Measurements from ENCODE around the gene CFAP97D2. TPM values are rescaled to one million over a fixed set of nuclear protein-coding genes. Genes with fewer than 3 reads are reported as not detected.

Gene CFAP97D2
- polyA plus RNA-seq, 1 donor (not counting 4 experiments of a cell fraction or from before 2014, with no cell fraction given), result not detected

DNA sequence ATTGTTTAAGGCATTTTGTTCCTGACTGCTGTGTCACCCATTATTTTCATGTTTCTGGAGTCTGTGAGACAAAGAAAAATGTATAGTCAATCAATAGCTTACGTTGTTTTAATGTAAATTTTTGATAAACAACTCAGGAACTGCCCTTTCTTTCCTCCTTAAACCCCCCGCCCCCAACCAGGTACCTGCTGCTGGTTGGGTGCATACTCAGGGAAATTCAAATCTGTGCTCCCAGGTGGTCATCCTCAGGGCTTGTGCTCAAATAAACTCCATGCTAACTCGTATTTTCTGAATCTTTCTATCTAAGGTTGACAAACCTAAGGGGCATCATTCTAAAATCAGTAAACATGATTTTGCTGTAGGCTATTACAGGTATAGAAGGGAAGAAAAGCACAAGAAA is 51.5 kb downstream of the CFAP97D2 start:
- H3K4me3 ChIP-seq (ENCODE audit: control insufficient read depth in 2 of 3, extremely low read depth in 1 of 3, insufficient read depth in 2 of 3, low read depth in 1 of 3, low read length in 3 of 3), result no peak overlapping the region
- peaks cover 14% of the 10 kb centered on the region for H3K27me3 ChIP-seq (ENCODE audit: control insufficient read depth, extremely low read depth, insufficient read depth, low read length)
- no peaks in the 10 kb centered on the region for H3K36me3 ChIP-seq (ENCODE audit: control insufficient read depth in 2 of 2, extremely low read depth in 1 of 2, insufficient read depth in 2 of 2, low read length in 2 of 2)
- peaks cover 3% of the 10 kb centered on the region for H3K4me1 ChIP-seq (ENCODE audit: control insufficient read depth, extremely low read depth, insufficient read depth, low read length)
- no peaks in the 10 kb centered on the region for H3K9me3 ChIP-seq (ENCODE audit: control insufficient read depth, low read depth, low read length)
- no peak overlapping the region for H2AFZ ChIP-seq (ENCODE audit: control insufficient read depth, low read length)
- peaks cover 8% of the 10 kb centered on the region for H3K79me2 ChIP-seq (ENCODE audit: control insufficient read depth, insufficient read depth, low read length)
- DNase-seq (ENCODE audit: low read depth, low spot score), result no peak
- no peak overlapping the region for H3K27ac ChIP-seq (ENCODE audit: control insufficient read depth, insufficient read depth, low read length)
- no peak for TF ChIP-seq EZH2 (IDR thresholded peaks at IDR 0.05; ENCODE audit: low read length)
- TF ChIP-seq, protein P1, sequence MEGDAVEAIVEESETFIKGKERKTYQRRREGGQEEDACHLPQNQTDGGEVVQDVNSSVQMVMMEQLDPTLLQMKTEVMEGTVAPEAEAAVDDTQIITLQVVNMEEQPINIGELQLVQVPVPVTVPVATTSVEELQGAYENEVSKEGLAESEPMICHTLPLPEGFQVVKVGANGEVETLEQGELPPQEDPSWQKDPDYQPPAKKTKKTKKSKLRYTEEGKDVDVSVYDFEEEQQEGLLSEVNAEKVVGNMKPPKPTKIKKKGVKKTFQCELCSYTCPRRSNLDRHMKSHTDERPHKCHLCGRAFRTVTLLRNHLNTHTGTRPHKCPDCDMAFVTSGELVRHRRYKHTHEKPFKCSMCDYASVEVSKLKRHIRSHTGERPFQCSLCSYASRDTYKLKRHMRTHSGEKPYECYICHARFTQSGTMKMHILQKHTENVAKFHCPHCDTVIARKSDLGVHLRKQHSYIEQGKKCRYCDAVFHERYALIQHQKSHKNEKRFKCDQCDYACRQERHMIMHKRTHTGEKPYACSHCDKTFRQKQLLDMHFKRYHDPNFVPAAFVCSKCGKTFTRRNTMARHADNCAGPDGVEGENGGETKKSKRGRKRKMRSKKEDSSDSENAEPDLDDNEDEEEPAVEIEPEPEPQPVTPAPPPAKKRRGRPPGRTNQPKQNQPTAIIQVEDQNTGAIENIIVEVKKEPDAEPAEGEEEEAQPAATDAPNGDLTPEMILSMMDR (optimal IDR thresholded peaks at IDR 0.05 in 1 of 3, IDR thresholded peaks at IDR 0.05 in 1 of 3, conservative IDR thresholded peaks at IDR 0.05 in 1 of 3; ENCODE audit: extremely low read depth in 1 of 3, insufficient read depth in 2 of 3, low read length in 3 of 3), result no peak
- H3K9ac ChIP-seq (ENCODE audit: control insufficient read depth, extremely low read depth, insufficient read depth, low read length), result no peak overlapping the region
- no peak overlapping the region for H3K4me2 ChIP-seq (ENCODE audit: control insufficient read depth, extremely low read depth, insufficient read depth, low read depth, low read length)
- FAIRE-seq, result no peak
- dilution Hi-C loops (cut with MboI; ENCODE audit: extremely low pct_ligation_motif_present, low sequenced_read_pairs), result no loop called here
- no peaks in the 10 kb centered on the region for H3K9me1 ChIP-seq (ENCODE audit: control insufficient read depth, extremely low read depth, insufficient read depth, low read length)
- no peaks in the 10 kb centered on the region for H4K20me1 ChIP-seq (ENCODE audit: control insufficient read depth, extremely low read depth, insufficient read depth, low read length)

DNA sequence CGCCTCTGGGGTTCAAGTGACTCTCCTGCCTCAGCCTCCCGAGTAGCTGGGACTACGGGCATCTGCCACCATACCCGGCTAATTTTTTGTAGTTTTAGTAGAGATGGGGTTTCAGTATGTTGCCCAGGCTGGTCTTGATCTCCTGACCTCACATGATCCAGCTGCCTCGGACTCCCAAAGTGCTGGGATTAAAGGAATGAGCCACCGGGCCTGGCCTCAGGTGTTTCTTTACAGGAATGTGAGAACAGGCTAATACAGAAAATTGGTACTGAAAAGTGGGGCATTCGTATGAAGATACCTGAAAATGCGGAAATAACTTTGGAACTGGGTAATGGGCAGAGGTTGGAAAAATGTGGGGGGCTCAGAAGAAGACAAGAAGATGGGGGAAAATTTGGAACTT is 52.8 kb downstream of the CFAP97D2 start:
- Histone ChIP-seq H4K20me1 (ENCODE audit: control insufficient read depth, extremely low read depth, insufficient read depth, low read length) (no peaks in the 10 kb centered on the region), H3K9me1 (ENCODE audit: control insufficient read depth, extremely low read depth, insufficient read depth, low read length) (no peaks in the 10 kb centered on the region), H3K27me3 (ENCODE audit: control insufficient read depth, extremely low read depth, insufficient read depth, low read length) (peaks cover 14% of the 10 kb centered on the region), H3K36me3 (ENCODE audit: control insufficient read depth in 2 of 2, extremely low read depth in 1 of 2, insufficient read depth in 2 of 2, low read length in 2 of 2) (no peaks in the 10 kb centered on the region), H3K27ac (ENCODE audit: control insufficient read depth, insufficient read depth, low read length) (no peak overlapping the region), H3K9ac (ENCODE audit: control insufficient read depth, extremely low read depth, insufficient read depth, low read length) (no peak overlapping the region), H3K79me2 (ENCODE audit: control insufficient read depth, insufficient read depth, low read length) (peaks cover 19% of the 10 kb centered on the region), H2AFZ (ENCODE audit: control insufficient read depth, low read length) (no peak overlapping the region), H3K4me3 (ENCODE audit: control insufficient read depth in 2 of 3, extremely low read depth in 1 of 3, insufficient read depth in 2 of 3, low read depth in 1 of 3, low read length in 3 of 3) (no peak overlapping the region), H3K9me3 (ENCODE audit: control insufficient read depth, low read depth, low read length) (no peaks in the 10 kb centered on the region), H3K4me2 (ENCODE audit: control insufficient read depth, extremely low read depth, insufficient read depth, low read depth, low read length) (no peak overlapping the region), H3K4me1 (ENCODE audit: control insufficient read depth, extremely low read depth, insufficient read depth, low read length) (peaks cover 5% of the 10 kb centered on the region)
- dilution Hi-C loops (cut with MboI; ENCODE audit: extremely low pct_ligation_motif_present, low sequenced_read_pairs), result no loop called here
- TF ChIP-seq, protein P1 (optimal IDR thresholded peaks at IDR 0.05 in 1 of 3, IDR thresholded peaks at IDR 0.05 in 1 of 3, conservative IDR thresholded peaks at IDR 0.05 in 1 of 3; ENCODE audit: extremely low read depth in 1 of 3, insufficient read depth in 2 of 3, low read length in 3 of 3), result no peak
- TF ChIP-seq EZH2 (IDR thresholded peaks at IDR 0.05; ENCODE audit: low read length), result no peak
- FAIRE-seq (no peak), DNase-seq (ENCODE audit: low read depth, low spot score) (no peak)

Data from keratinocyte (primary cell).